Transverse colon (tissue), 4 donors: ENCODE data around the gene PSMD13. TPM values are rescaled to one million over a fixed set of nuclear protein-coding genes. Genes with fewer than 3 reads are reported as not detected.

Source experiments
- DNase-seq: peaks from one replicate; pipeline ENCODE4 v3.0.0-alpha.2; 2019
- H3K27ac ChIP-seq, 4 donors: fragments of 200-600 bp; sonication (generic); 2 replicates each; pipeline ENCODE4 v1.5.1; 2016 to 2018; ENCODE audit warnings: inconsistent platforms in 4 of 4
- H3K27me3 ChIP-seq: fragments of 200-600 bp; sonication (generic); 2 replicates; pipeline ENCODE4 v1.5.1; 2017; ENCODE audit warnings: inconsistent platforms
- H3K36me3 ChIP-seq, 4 donors: fragments of 200-600 bp; sonication (generic); 2 replicates each; pipeline ENCODE4 v1.5.1; 2017 to 2019; ENCODE audit warnings: inconsistent platforms in 4 of 4
- H3K4me1 ChIP-seq, 4 donors: fragments of 200-600 bp; sonication (generic); 2 replicates each; pipeline ENCODE4 v1.5.1; 2017 to 2020; ENCODE audit warnings: inconsistent platforms in 4 of 4
- H3K4me3 ChIP-seq, 4 donors: fragments of 200-600 bp; sonication (generic); 1 replicate in 1 of 4; 2 replicates in 3 of 4; pipeline versions ENCODE4 v1.5.1 to v1.6.1; 2017 to 2019; ENCODE audit warnings: inconsistent platforms in 4 of 4
- H3K9me3 ChIP-seq, 2 donors: fragments of 200-600 bp; sonication (generic); 2 replicates each; pipeline ENCODE4 v1.5.1; 2017 to 2019; ENCODE audit warnings: inconsistent platforms in 2 of 2
- CTCF ChIP-seq, 5 experiments: fragments of 200-600 bp in 3 of 5; fragments of 450-650 bp in 2 of 5; sonication (generic) in 3 of 5; IDR thresholded peaks; 1 replicate in 2 of 5; 2 replicates in 3 of 5; pipeline ENCODE4 v1.5.1; 2016 to 2017; ENCODE audit warnings: antibody characterized with exemption in 5 of 5, inconsistent platforms in 3 of 5, mild to moderate bottlenecking in 2 of 5, moderate library complexity in 1 of 5
- EP300 ChIP-seq: sonication (generic); formaldehyde crosslinking; IDR thresholded peaks from one replicate; pipeline ENCODE4 v1.6.1; 2017; ENCODE audit warnings: antibody characterized with exemption, low read depth
- POLR2A ChIP-seq: fragments of 450-650 bp; IDR thresholded peaks from one replicate; pipeline ENCODE4 v1.6.1; 2016; ENCODE audit warnings: antibody characterized with exemption, mild to moderate bottlenecking, moderate library complexity
- POLR2AphosphoS5 ChIP-seq, 3 donors: sonication (generic); formaldehyde crosslinking; IDR thresholded peaks; one replicate each; pipeline ENCODE4 v1.6.1; 2016; ENCODE audit warnings: antibody characterized with exemption in 3 of 3
- WGBS, 2 donors: methylation state at CpG; one replicate each; pipeline ENCODE4 v1.1.5; 2018; ENCODE audit warnings: low coverage in 1 of 2; 5-methylcytosine and 5-hydroxymethylcytosine counted together
- in situ Hi-C, 4 donors: fragments of 200-750 bp; cut with MboI; loops; one replicate each; pipeline versions ENCODE4 v1.15.0 to v1.15.1; 2017; ENCODE audit warnings: low sequenced_read_pairs in 3 of 4, low pct_ligation_motif_present in 1 of 4, low pct_unique_long_range_greater_than_20kb in 1 of 4
- intact Hi-C: fragments of 100-400 bp; cut with DNase I; formaldehyde crosslinking; loops from one replicate; pipeline ENCODE4 v1.15.1; 2023; ENCODE audit warnings: low total_unique reads
- total RNA-seq, 4 donors: library from RNA; depleted of rRNA; stranded (reverse); fragments of >200 nt; gene quantifications; one replicate each; pipeline ENCODE4 v1.1.0, GENCODE V29; 2016

The PSMD13 gene
- total RNA-seq, 4 donors from 2014 or later = 23.2 to 96.5 (median 52.2) TPM

GRCh38 chr11:282630-283360 is 46.0 kb downstream of the PSMD13 start:
- H3K27ac ChIP-seq = no peak overlapping the region

GRCh38 chr11:283405-284104 is 46.8 kb downstream of the PSMD13 start:
- 71 to 84% methylated on average over 3 to 23 of the region's 23 CpGs for WGBS, 2 donors
- no peaks in the 10 kb centered on the region for H3K9me3 ChIP-seq
- H3K4me3 ChIP-seq = no peak overlapping the region
- no peak for DNase-seq
- no peaks in the 10 kb centered on the region for H3K36me3 ChIP-seq
- H3K4me1 ChIP-seq = peaks cover 0 to 44% (median 35%) of the 10 kb centered on the region in 4 donors
- intact Hi-C loops (no loop called here), in situ Hi-C loops (no loop called here)
- peaks cover 73% of the 10 kb centered on the region for H3K27me3 ChIP-seq
- H3K27ac ChIP-seq = no peak overlapping the region
- no peak for TF ChIP-seq CTCF (IDR thresholded peaks at IDR 0.05)
- no peak for TF ChIP-seq POLR2AphosphoS5 (IDR thresholded peaks at IDR 0.05)
- no peak for TF ChIP-seq EP300
- TF ChIP-seq POLR2A = no peak

More at GRCh38 chr11:282630-283360, 46.0 kb downstream of the PSMD13 start:
- peaks cover 74% of the 10 kb centered on the region for H3K27me3 ChIP-seq
- H3K36me3 ChIP-seq = no peaks in the 10 kb centered on the region
- in situ Hi-C loops = no loop called here
- H3K4me1 ChIP-seq = peaks cover 0 to 36% (median 28%) of the 10 kb centered on the region in 4 donors
- H3K4me3 ChIP-seq = no peak overlapping the region
- TF ChIP-seq CTCF (IDR thresholded peaks at IDR 0.05) (no peak), POLR2AphosphoS5 (IDR thresholded peaks at IDR 0.05) (no peak), POLR2A (no peak), EP300 (no peak)
- no peaks in the 10 kb centered on the region for H3K9me3 ChIP-seq
- intact Hi-C loops = no loop called here
- no peak for DNase-seq
- WGBS, 2 donors = 59 to 67% methylated on average over 8 to 13 of the region's 13 CpGs

GRCh38 chr11:284105-285020 is 47.6 kb downstream of the PSMD13 start:
- Histone ChIP-seq H3K27me3 (peaks cover 65% of the 10 kb centered on the region), H3K9me3 (no peaks in the 10 kb centered on the region), H3K4me1 (peaks cover 0 to 38% (median 33%) of the 10 kb centered on the region in 4 donors), H3K4me3 (no peak overlapping the region), H3K27ac (no peak overlapping the region), H3K36me3 (no peaks in the 10 kb centered on the region)
- no peak for DNase-seq
- in situ Hi-C loops (no loop called here), intact Hi-C loops (no loop called here)
- TF ChIP-seq EP300 (no peak), POLR2A (no peak), POLR2AphosphoS5 (IDR thresholded peaks at IDR 0.05) (no peak), CTCF (IDR thresholded peaks at IDR 0.05) (no peak)
- 71 to 87% methylated on average over 2 to 22 of the region's 24 CpGs for WGBS, 2 donors
